Endothelial cell of umbilical vein (primary cell): ENCODE results near the gene RHBDF1. TPM values are rescaled to one million over a fixed set of nuclear protein-coding genes. Genes with fewer than 3 reads are reported as not detected.

ENCODE experiments used
- BruUV-seq: library from RNA; stranded (reverse); fragments of 400-500 nt; replicated peaks from 2 replicates; lab custom pipeline; 2021; lab: Mats Ljungman, UMichigan
- CTCF ChIA-PET: fragments of 300-600, 350-600 bp; sonication (Branson Sonifier 250); formaldehyde crosslinking; loops from one replicate; lab custom pipeline; 2021; ENCODE audit warnings: antibody characterized with exemption, inconsistent platforms; lab: Charles Lee
- POLR2A ChIA-PET: fragments of 300-600, 350-600 bp; sonication (Branson Sonifier 250); formaldehyde crosslinking; loops from one replicate; lab custom pipeline; 2021; ENCODE audit warnings: antibody characterized with exemption, inconsistent platforms; lab: Charles Lee
- DNase-seq: peaks from one replicate; pipeline ENCODE4 v3.0.0-alpha.2; 2011; ENCODE audit warnings: low read depth, low spot score
- FAIRE-seq: peaks from 2 replicates; lab custom pipeline; 2011; peaks lifted over from hg19 to GRCh38; lab: Jason Lieb, UNC
- H2AFZ ChIP-seq: 2 replicates; pipeline ENCODE4 v1.6.0; 2012; ENCODE audit warnings: low read depth, low read length, control low read depth, inconsistent platforms
- H3K27ac ChIP-seq: 2 replicates; pipeline ENCODE4 v1.5.1; 2011; ENCODE audit warnings: low read depth, mild to moderate bottlenecking, control low read depth, low read length, moderate library complexity; ENCODE audit not compliant: insufficient read depth
- H3K27me3 ChIP-seq, 2 experiments: 2 replicates each; pipeline versions ENCODE4 v1.6.0 to v1.6.1; 2011; ENCODE audit warnings: low read length in 2 of 2, mixed read lengths in 1 of 2; ENCODE audit not compliant: control insufficient read depth in 2 of 2, insufficient read depth in 2 of 2
- H3K36me3 ChIP-seq, 2 experiments: 2 replicates in 1 of 2; 3 replicates in 1 of 2; pipeline ENCODE4 v1.5.1; 2011; ENCODE audit warnings: low read length in 2 of 2, mild to moderate bottlenecking in 1 of 2, moderate library complexity in 1 of 2; ENCODE audit not compliant: control insufficient read depth in 2 of 2, insufficient read depth in 2 of 2; ENCODE audit errors: extremely low read depth in 1 of 2
- H3K4me1 ChIP-seq: 3 replicates; pipeline ENCODE4 v1.5.1; 2011; ENCODE audit warnings: mild to moderate bottlenecking, low read length; ENCODE audit not compliant: control insufficient read depth, insufficient read depth; ENCODE audit errors: extremely low read depth
- H3K4me2 ChIP-seq: 2 replicates; pipeline ENCODE4 v1.6.1; 2011; ENCODE audit warnings: low read length, control low read depth, mixed read lengths; ENCODE audit not compliant: insufficient read depth
- H3K4me3 ChIP-seq, 3 experiments: fragments of 200-600 bp in 1 of 3; sonication (generic), shearing (Covaris generic) in 1 of 3; replicated peaks in 1 of 3; 2 replicates each; pipeline ENCODE4 v1.5.1; 2011 to 2016; ENCODE audit warnings: control low read depth in 3 of 3, low read length in 3 of 3, mild to moderate bottlenecking in 2 of 3, inconsistent platforms in 1 of 3, low read depth in 1 of 3, moderate library complexity in 1 of 3; ENCODE audit not compliant: insufficient read depth in 1 of 3
- H3K79me2 ChIP-seq: 2 replicates; pipeline ENCODE4 v1.6.0; 2012; ENCODE audit warnings: low read length, inconsistent platforms; ENCODE audit not compliant: control insufficient read depth, insufficient read depth
- H3K9ac ChIP-seq: replicated peaks from 2 replicates; pipeline ENCODE3; 2011; ENCODE audit warnings: low read length, control low read depth; ENCODE audit not compliant: insufficient read depth; ENCODE audit errors: extremely low read depth
- H3K9me1 ChIP-seq: replicated peaks from 3 replicates; pipeline ENCODE4 v1.6.0; 2011; ENCODE audit warnings: mild to moderate bottlenecking, low read length; ENCODE audit not compliant: control insufficient read depth, insufficient read depth; ENCODE audit errors: extremely low read depth
- H3K9me3 ChIP-seq: replicated peaks from 2 replicates; pipeline ENCODE4 v1.5.1; 2012; ENCODE audit warnings: low read length, inconsistent platforms; ENCODE audit not compliant: control insufficient read depth, insufficient read depth
- H4K20me1 ChIP-seq: replicated peaks from 2 replicates; pipeline ENCODE3; 2011; ENCODE audit warnings: mild to moderate bottlenecking, low read length; ENCODE audit not compliant: control insufficient read depth, insufficient read depth; ENCODE audit errors: extremely low read depth
- EZH2 ChIP-seq: IDR thresholded peaks from 2 replicates; pipeline ENCODE4 v1.6.1; 2012; ENCODE audit warnings: borderline replicate concordance, low read depth, mild to moderate bottlenecking, moderate library complexity, low read length, inconsistent platforms; ENCODE audit not compliant: severe bottlenecking
- FOS ChIP-seq: IDR thresholded peaks from 2 replicates; pipeline ENCODE4 v1.6.1; 2011; ENCODE audit warnings: mild to moderate bottlenecking, low read length, moderate library complexity, borderline replicate concordance; ENCODE audit not compliant: insufficient read depth
- GATA2 ChIP-seq: IDR thresholded peaks from 2 replicates; pipeline ENCODE4 v1.7.0; 2011; ENCODE audit warnings: low read depth, mild to moderate bottlenecking, moderate library complexity, mixed read lengths, low read length; ENCODE audit not compliant: insufficient read length, insufficient read depth
- JUN ChIP-seq: IDR thresholded peaks from 2 replicates; pipeline ENCODE4 v1.6.1; 2011; ENCODE audit warnings: borderline replicate concordance, low read depth; ENCODE audit not compliant: insufficient read length, insufficient read depth
- MYC ChIP-seq: IDR thresholded peaks from one replicate; pipeline ENCODE4 v1.6.1; 2011; ENCODE audit warnings: mild to moderate bottlenecking, low read depth, low read length
- POLR2A ChIP-seq: IDR thresholded peaks from 2 replicates; pipeline ENCODE4 v1.6.1; 2012; ENCODE audit warnings: low read depth, mild to moderate bottlenecking, control low read depth, low read length
- POLR2AphosphoS5 ChIP-seq: IDR thresholded peaks from 2 replicates; pipeline ENCODE4 v1.6.1; 2012; ENCODE audit warnings: low read depth, mild to moderate bottlenecking, control low read depth, low read length, moderate library complexity; ENCODE audit not compliant: insufficient read depth
- dilution Hi-C: fragments of 300-500 bp; cut with MboI; formaldehyde crosslinking; loops from one replicate; pipeline ENCODE4 v1.15.0; 2019; ENCODE audit warnings: low sequenced_read_pairs; ENCODE audit not compliant: extremely low pct_ligation_motif_present
- intact Hi-C: fragments of 100-400 bp; cut with micrococcal nuclease; formaldehyde crosslinking; loops from one replicate; pipeline ENCODE4 v1.10.0; 2022
- polyA plus RNA-seq, 4 experiments: library from polyadenylated mRNA; depleted of rRNA in 3 of 4; stranded (reverse) in 3 of 4; unstranded in 1 of 4; fragments of >200 nt; gene quantifications; 2 replicates each; pipeline versions ENCODE4 v1.2.1 to v1.2.3, GENCODE V29; 2011 to 2012; ENCODE audit warnings: missing spikeins in 1 of 4
- total RNA-seq: library from RNA; stranded (reverse); gene quantifications from 2 replicates; pipeline ENCODE4 v1.2.3, GENCODE V29; 2021
- TF ChIP-seq, protein P1 (sequence below): IDR thresholded peaks from 2 replicates; pipeline ENCODE4 v1.6.1; 2011; ENCODE audit not compliant: insufficient read depth, insufficient read length
- TF ChIP-seq, protein P2 (sequence below), 2 donors: IDR thresholded peaks; 1 replicate in 1 of 2; 2 replicates in 1 of 2; pipeline ENCODE4 v1.5.1; 2011; ENCODE audit warnings: low read length in 2 of 2, mild to moderate bottlenecking in 2 of 2, moderate library complexity in 2 of 2, control low read depth in 1 of 2, inconsistent platforms in 1 of 2, low read depth in 1 of 2; ENCODE audit not compliant: insufficient read depth in 1 of 2; ENCODE audit errors: extremely low read depth in 1 of 2

RHBDF1 gene
- total and polyA plus RNA-seq, 2 donors (not counting 3 experiments of a cell fraction or from before 2014, with no cell fraction given): 57.0 to 113 TPM

DNA sequence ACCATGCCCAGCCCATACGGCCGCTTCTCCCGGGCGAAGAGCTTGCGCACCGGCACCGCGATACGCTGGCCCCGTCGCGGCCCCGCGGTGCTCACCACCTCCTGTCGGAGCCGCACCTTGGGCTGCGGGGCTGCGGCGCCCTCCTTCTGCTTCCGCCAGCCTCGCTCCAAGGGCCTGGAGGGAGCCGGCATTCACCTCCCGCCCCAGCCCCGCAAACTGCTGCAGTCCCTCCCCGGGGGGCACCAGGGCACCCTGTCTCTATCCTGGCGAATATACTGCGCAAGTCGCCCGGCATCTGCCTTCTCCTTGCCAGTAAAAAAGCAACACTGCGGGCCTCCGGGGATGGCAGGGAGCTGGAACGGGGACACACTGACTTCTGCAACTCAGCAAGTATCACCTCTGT lies 10.6 kb downstream of the RHBDF1 start:
- BruUV-seq: no TSS peak
- FAIRE-seq (no peak), DNase-seq (no peak)
- POLR2A ChIA-PET: no interaction called here
- CTCF ChIA-PET: interaction anchor here (1.4 to 18.5 kb wide), 2 partner anchors 29 to 45 kb away, joined by 4 to 790 read pairs; no protein-coding TSS in a partner anchor
- TF ChIP-seq JUN (no peak), EZH2 (no peak), POLR2A (no peak), MYC (no peak), FOS (no peak), GATA2 (no peak), POLR2AphosphoS5 (no peak)
- TF ChIP-seq, protein P1, sequence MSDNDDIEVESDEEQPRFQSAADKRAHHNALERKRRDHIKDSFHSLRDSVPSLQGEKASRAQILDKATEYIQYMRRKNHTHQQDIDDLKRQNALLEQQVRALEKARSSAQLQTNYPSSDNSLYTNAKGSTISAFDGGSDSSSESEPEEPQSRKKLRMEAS: no peak
- TF ChIP-seq, protein P2, sequence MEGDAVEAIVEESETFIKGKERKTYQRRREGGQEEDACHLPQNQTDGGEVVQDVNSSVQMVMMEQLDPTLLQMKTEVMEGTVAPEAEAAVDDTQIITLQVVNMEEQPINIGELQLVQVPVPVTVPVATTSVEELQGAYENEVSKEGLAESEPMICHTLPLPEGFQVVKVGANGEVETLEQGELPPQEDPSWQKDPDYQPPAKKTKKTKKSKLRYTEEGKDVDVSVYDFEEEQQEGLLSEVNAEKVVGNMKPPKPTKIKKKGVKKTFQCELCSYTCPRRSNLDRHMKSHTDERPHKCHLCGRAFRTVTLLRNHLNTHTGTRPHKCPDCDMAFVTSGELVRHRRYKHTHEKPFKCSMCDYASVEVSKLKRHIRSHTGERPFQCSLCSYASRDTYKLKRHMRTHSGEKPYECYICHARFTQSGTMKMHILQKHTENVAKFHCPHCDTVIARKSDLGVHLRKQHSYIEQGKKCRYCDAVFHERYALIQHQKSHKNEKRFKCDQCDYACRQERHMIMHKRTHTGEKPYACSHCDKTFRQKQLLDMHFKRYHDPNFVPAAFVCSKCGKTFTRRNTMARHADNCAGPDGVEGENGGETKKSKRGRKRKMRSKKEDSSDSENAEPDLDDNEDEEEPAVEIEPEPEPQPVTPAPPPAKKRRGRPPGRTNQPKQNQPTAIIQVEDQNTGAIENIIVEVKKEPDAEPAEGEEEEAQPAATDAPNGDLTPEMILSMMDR (IDR thresholded peaks at IDR 0.05; ENCODE audit: extremely low read depth in 1 of 2, insufficient read depth in 1 of 2, low read depth in 1 of 2, low read length in 2 of 2): no peak
- Histone ChIP-seq H3K27me3 (no peaks in the 10 kb centered on the region), H3K36me3 (peaks cover 0 to 70% of the 10 kb centered on the region in 2 experiments), H4K20me1 (no peaks in the 10 kb centered on the region), H3K9me1 (no peaks in the 10 kb centered on the region), H3K9ac (no peak overlapping the region), H3K9me3 (no peaks in the 10 kb centered on the region), H3K4me2 (no peak overlapping the region), H3K79me2 (no peaks in the 10 kb centered on the region), H2AFZ (no peak overlapping the region), H3K4me1 (no peaks in the 10 kb centered on the region), H3K4me3 (no peak overlapping the region), H3K27ac (no peak overlapping the region)
- intact Hi-C loops: no loop called here
- dilution Hi-C loops: no loop called here
